Measurements from ENCODE around the gene ABR.
A peak's percentile ranks its signal among the peaks of the same experiment; 100 is the strongest.
"Not testable (repeated sequence)": the region's sequence is repeated elsewhere in the genome, so short reads cannot be mapped to it uniquely, and the experiment has no call there.

ABR gene

DNA sequence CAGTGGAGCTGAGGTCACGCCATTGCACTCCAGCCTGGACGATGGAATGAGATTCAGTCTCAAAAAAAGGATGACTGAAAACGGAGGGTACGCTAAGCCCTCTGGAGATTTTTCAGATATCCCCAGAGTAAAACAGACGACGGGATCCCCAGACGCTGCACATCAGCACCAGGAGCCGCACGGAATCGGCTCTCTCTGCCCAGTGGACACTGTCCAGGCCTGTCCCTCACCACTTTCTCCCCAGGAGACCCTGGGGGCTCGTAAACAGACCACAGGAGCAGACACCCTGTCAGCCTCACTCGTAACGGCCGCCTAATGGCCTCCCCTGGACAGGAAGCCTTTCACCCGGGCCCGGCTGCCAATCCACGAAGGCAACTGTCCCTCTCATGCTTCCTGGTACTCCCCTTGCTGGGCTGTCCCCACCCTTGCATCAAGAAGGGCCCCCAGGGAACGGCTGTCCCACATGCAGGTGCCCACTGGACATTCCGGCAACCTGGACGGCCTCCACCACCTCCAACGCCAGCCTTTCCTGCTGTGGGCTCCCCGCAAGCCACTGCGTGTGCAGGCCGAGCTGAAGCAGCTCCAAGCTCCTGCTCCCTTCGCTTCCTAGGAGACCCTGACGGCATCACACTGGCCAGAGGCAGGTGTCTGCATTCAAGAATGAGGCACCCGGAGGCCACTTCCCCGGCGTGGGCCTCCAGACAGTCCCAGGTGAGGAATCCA is 108.5 kb downstream of the ABR start:
- DNase-seq (ENCODE audit: low read depth, low spot score): no peak

DNA sequence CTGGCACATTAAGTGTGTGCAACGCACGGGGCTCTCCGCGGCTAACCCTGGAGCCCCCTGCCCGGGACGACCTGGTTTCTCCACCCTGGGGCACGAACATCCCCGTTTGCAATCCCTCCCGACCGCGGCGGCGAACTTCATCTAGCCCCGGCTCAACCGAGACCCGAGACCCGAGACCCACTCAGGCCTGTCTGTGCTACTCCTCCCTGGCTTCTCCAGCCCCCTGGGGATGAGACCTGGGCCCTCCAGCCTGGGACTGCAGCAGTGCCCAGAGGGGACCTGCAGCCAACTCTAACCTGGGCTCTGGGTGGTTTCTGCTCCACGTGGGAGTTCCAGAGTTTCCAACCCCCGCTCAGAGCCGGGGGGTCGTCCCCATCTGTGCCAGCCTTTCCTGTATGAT is 109.4 kb downstream of the ABR start:
- DNase-seq (ENCODE audit: low read depth, low spot score): no peak

DNA sequence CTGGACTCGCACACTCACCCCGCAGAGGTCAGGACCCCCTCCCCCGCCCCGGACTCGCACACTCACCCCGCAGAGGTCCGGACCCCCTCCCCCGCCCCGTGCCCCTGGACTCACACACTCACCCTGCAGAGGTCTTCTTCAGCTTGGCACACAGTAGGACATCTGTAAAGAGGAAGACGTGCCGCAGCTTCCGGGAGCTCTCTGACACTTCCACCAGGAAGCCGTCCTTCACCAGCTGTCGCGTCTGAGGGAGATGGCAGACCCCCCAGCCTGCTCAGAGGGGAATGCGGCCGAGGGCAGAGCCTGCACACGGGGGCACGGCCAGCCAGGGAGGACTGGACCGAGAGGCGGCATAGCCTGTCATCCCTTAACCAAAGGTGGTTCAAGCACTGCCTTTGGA is 109.9 kb downstream of the ABR start:
- DNase-seq (ENCODE audit: low read depth, low spot score): no peak

DNA sequence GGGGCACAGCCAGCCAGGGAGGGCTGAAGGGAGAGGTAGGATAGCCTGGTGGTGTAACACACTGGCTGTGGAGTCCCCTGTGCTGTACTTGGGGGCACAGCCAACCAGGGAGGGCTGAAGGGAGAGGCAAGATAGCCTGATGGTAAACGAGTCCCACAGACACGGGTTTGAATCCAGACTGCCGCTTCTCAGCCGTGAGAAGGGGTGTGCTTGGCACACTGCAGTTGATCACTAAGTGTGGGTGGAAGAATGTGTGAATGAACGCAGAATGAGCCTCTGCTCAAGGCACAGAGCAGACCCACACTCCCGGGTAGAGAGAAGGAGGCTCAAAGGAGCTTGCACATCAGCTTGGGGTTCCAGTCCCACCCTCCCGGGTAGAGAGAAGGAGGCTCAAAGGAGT is 111.4 kb downstream of the ABR start:
- no peak for DNase-seq (ENCODE audit: low read depth, low spot score)

DNA sequence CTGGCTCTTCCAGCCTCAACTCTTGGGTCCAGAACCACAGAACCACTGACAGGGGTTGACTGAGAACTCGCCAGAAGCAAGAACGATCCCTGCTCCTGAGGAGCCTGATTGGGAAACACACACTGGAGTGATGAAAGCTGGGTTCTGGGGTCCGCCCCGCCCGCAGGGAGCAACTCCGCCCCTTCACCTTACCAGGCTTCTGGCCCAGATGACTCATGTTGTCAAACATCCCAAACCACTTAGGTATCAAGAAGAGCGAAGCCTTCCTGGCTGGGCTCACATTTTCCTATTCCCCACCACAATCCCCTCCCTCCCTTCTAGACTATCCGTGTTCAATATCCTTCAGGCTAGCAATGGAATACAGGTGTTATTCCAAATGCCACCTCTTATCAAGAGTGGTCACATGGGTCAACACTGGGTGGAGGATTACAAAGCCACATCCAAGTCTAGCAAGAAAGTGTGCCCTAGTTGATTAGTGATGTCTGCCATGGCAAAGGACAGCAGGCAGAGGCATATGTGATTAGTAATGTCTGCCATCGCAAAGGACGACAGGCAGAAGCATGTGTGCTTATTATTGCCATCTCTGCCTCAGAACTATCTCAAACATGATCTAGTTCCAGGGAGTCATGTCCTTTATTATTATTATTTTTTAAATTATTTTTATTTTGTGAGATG is 112.4 kb downstream of the ABR start:
- DNase-seq (ENCODE audit: low read depth, low spot score): no peak

DNA sequence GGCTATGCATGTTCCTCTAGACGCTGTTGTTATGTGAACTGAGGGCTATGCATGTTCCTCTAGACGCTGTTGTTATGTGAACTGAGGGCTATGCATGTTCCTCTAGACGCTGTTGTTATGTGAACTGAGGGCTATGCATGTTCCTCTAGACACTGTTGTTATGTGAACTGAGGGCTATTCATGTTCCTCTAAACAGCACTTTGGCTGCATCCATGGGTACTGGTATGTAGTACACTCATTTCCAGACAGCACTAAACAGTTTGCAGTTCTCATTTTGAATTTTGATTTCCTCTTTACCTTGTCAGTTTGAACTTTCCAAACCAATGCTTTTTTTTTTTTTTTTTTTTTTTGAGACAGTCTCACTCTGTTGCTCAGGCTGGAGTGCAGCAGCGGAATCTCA is 114.4 kb downstream of the ABR start:
- not testable (repeated sequence) for DNase-seq (ENCODE audit: low read depth, low spot score)

DNA sequence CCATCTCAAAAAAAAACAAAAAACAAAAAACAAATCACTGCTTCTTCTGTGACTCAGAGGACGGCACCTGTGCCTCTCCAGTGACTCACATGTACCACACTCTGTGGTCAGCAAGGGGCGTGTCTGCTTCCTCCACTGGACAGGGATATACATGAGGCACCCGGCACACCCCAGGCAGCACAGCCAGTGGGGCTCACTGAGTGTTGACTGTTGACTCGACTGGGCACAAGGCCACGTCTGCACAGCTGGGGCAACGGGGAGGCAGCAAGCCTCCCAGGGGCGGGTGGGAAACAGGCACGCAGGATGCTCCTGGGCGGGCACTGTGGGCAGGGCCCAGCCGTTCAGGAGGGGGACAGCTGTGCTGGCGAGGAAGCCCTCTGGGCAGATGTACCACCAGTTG is 118.8 kb downstream of the ABR start:
- DNase-seq (ENCODE audit: low read depth, low spot score): peak; percentile 94

DNA sequence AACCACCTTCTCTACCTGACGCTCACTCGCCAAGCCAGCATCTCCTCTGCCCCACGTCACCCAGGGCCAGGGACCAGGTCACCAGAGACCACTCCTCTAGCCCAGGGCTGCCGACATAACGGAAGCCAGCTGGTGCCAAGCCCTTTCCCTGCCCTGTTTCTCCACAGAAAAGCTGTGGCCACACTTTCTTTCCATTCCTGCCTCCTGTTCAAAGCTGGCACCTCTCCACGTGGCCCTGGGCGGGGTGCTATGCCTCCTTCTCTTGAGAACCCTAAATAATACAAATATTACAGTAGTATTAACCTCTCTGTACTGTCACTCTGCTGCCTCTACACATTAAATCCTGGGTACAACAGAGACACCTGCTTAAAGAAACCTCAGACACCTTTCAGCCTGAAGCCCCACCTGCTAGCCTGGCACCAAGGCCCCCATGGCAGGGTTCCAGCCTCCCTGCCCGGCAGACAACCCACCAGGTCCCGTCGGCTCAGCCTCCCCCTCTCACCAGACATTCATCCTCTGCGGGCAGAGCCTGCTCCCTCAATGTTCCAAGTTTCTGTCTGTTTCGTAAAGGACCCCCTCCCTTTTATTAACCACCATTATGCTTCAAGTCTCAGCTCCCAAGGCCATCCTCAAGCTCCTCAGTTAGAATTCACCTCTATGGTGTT is 120.5 kb downstream of the ABR start:
- no peak for DNase-seq (ENCODE audit: low read depth, low spot score)

DNA sequence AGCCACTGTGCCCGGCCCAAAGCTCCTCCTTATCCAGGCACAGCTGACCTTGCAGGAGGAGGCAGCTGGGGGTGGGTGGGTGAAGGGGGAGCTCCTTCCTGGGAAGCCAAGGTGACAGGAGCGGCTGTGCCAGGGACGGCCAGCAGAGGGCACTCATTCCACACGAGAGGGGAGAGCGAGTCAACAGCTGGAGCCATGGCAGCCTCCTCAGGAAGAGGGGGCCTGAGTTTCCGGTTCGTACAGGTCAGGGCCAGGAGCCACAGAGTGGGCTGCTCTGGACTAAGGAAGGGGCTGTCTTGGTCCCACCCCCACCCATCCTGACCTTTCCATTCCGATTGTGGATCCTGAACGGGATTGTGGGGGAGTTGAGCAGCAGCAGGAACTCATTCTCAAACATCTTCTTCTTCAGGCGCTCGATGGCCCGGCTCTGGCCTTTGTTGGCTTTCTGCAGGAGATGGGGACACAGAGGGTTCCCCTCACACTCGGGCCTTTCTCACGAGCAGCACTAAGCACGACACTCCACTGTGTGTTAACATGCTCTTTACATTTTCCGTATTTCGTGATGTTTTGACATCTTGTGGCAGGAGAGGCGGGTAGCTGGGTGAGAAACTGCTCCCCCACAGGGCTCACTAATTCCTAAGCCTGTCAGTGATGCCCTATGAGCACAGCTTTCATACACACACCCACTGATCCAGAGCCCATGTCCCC is 121.2 kb downstream of the ABR start:
- peak; percentile 44 for DNase-seq (ENCODE audit: low read depth, low spot score)

DNA sequence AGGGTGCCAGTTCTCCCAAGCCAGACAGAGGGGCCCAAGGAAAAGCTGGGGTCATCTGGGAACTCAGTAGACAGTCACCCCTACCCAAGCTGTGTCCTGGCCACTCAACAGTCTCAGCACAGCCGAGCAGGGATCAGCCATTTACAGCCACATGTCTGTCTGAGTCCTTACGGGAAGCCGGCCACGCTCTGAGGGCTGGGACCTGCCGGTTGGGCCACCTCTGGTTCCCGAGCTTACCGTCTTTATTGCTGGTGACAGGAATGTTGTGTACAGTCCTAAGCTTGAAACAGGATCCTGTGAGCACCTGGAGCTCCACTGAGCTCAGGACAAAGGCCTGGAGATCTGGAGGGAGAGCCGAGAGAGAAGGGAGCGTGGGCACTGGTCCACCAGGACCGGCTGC is 123.0 kb downstream of the ABR start:
- no peak for DNase-seq (ENCODE audit: low read depth, low spot score)

DNA sequence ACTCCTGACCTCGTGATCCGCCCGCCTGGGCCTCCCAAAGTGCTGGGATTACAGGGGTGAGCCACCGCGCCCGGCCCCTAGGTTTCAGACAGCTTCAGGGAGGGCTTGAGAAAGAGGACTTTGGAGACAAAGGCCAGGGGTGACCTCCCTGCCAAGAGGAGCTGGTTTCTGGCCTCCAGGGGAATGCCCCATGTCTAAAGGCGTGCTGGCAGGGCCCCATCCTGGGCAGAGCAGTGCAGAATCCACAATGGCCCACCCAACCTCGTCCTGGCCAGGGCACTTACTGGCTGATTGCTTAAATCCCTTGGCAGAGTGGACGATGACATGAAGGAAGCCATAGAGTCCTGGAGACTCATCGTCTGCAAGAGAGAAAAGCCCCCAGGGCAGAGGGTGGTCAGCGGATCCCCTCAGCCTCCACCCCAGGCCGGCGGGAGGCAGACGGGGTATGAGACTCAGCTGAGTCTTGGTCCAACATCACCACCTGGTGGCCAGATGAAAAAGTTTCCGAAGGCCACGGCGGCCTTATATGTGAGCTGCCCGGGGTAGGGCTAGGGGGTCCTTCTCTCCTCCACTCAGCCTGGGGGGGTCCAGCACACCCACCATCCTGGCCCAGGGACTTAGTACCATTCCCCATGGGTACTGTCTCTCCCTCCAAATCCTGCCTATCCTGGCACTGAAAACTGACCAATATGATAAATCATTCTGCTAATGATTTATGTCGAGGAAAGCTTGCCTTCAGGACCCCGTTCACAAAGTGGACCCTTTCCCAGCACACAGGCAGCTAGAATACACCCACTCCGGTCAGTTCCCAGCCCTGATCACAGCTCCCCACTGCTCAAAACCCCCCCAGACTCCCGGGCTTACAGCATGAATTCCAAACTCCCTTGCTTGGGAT is 123.8 kb downstream of the ABR start:
- peak; percentile 84 for DNase-seq (ENCODE audit: low read depth, low spot score)

DNA sequence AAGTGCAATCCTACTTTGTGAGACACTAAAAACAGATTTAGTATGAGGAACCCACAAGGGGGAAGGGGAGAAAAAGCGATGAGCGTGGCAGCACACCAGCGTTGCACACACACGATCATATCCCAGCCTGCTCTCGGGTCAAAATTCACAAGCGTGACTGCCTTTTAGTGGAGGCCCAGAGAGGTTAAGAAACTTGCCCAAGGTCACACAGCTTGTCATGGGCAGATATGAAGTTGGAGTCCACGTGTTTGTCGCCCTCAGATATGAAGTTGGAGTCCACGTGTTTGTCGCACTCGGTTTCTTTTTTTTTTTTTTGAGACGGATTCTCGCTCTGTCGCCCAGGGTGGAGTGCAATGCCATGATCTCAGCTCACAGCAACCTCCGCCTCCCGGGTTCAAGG is 124.5 kb downstream of the ABR start:
- DNase-seq (ENCODE audit: low read depth, low spot score): no peak

DNA sequence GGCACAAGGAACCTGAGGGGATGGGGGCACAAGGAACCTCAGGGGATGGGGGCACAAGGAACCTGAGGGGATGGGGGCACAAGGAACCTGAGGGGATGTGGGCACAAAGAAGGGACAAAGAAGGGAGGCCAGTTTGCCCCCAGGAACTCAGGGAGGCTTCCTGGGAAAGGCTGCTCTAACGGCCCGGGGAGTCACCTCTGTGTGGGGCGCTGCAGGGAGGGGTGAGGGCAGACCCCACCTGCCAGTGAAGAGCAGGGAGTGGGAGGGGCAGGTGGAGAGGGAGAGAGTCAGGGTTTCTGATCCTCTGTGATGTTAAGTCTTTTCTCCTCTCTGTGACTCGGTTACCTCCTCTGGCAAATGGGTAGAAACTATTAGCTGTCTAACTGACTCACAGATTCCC is 125.1 kb downstream of the ABR start:
- no peak for DNase-seq (ENCODE audit: low read depth, low spot score)

DNA sequence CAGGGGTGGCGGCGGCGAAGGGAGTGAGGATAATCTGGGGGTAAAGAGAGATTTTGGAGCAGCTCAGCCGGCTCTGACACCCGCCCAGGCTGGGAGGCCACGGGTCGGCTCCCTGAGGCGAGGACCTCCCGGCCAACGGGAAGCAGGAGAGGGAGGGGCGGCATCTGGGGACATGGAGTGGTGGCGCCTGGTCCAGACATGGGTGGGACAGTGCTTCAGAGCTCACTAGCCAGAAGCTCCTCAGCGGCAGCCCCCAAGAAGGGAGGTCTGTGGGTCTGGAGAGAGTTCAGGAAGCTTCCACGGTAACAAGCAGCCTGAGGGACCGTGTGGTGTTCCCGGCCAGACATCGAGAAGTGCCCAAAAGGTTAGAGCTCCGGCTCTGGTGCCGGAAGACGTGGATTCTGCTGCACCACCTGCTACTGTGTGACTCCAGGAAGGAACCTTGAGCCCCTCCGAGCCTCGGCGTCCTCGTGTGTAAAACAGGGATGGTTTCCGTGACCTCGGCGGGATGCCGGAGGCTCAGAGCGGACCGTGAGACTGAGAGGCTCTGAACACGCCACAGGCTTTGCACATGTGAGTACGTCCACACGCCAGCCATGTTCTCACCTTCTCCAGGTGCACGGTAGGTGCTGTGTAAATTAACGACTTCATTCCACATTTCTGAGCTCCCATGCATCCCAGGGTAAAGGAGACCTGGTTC is 126.0 kb downstream of the ABR start:
- no peak for DNase-seq (ENCODE audit: low read depth, low spot score)

DNA sequence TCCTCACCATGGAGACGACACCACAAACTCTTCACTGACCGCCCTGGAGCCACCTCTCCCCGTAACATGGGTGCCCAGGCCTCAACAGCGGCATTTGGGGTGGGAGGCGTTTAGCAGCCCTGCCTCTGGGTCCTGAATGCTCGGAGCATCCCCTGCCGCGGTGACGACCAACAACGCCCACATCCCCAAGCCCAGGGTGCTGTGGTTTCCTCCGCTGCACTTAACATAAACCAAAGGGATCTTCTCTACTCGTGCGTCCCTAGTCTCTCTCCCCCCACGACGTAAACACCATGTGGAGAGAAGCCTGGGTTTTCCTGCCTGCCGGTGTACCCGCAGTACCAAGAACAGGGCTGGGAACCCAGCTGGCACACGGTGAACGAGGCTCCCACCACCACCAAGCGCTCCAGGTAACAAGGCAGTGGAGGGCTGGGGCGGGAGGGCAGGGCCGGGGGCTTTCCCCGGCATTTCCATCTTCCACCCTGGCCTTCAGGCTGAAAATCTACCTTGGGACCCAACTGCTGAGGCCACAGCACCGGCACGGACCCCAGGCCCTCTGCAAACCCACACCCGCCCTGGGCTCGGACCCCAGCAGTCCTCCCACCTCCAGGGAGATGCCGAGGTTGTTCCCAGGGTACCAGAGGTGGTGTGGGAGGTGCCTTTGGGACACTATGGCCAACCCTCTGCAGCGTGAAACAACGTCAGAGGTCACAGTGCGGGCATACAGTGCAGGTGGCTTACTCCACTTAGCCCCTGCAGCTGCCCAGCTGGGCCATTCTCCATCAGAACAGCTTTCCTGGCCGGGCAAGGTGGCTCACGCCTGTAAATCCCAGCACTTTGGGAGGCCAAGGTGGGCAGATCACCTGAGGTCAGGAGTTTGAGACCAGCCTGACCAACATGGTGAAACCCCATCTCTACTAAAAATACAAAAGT is 128.5 kb downstream of the ABR start:
- DNase-seq (ENCODE audit: low read depth, low spot score): no peak

DNA sequence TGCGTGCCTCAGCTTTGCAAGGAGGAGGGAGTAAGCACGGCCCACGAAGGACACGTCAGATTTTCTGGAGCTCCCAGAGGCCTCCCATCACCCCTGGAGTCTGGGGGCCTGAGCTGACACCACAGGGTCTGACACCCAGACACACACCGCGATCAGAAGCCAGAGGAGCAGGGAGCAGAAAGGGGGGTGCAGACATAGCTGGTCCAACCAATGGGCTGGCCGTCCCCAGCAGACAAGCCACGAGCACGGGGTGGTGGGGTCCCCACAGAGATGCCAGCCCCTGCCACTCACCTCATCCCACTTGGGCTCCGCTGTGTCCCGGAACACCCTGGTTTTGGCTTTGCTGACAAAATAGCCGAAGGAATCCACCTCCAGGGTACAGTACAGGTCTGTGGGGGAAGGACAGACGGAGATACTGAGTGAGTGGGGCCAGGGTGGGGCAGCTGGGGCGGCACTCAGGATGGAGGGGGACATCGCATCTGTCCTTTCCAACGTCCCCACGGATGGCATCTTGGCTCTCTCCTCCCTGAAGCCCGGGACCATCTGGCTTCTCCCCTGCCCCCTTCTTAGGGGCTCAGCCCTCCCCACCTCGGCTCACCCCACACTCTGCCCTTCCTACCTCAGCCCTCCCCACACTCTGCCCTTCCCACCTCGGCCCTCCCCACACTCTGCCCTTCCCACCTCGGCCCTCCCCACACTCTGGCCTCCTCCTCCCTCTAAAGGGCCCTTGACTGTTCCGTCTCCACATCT is 129.4 kb downstream of the ABR start:
- DNase-seq (ENCODE audit: low read depth, low spot score): no peak

DNA sequence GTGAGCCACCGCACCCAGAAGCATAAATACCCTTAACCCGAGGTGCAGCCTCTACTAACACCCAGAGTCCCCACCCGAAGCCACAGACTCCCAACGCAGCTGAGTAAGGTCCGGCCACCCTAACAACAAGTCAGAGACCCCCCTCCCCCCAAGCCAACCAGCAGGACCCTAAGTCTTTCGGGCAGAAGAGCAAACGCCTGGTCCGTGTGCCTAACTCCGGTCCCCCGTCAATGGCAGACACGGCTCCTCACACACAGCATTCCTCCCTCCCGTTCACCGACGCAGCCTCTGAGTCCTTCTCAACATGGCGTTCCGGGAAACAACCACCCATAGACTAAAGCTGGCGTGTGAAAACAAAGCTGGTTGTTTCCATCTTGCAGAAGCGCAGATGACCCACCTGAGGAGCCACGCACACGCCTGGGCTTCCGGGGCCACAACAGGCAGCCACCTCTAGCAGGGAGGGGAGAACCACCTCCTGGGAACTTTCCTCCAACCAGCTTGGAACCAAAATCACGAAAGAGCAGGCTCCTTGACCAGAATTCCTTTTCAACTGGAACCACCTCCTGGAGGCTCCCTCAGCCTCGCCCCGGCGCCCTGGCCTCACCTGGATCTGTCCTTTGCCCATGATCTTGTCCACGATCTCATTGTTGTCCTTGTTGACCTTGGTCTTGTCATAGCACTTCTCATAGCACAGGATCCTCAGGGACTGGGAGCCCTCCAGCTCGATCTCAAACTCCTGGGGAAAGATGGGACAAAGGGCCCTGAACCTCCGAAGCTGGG is 130.1 kb downstream of the ABR start:
- DNase-seq (ENCODE audit: low read depth, low spot score): no peak

DNA sequence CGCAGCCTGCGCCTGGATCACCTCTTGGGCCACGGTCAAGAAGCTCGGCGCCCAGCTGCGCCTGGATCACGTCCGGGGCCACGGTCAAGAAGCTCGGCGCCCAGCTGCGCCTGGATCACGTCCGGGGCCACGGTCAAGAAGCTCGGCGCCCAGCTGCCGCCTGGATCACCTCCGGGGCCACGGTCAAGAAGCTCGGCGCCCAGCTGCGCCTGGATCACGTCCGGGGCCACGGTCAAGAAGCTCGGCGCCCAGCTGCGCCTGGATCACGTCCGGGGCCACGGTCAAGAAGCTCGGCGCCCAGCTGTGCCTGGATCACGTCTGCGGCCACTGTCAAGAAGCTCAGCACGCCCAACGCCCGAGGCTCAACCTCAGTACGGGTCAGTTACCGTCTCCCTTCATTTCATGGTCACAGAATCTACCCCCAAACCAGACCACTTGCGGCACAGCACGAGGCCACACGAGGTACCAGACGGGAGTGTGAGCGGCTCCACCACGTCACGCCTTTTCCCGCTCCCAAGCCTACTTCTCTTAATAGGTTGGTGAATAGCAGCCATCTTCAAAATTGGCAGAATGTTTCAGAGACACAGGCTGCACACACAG is 131.2 kb downstream of the ABR start:
- not testable (repeated sequence) for DNase-seq (ENCODE audit: low read depth, low spot score)

Data from astrocyte of the hippocampus (primary cell).